C4-2B (cell line): ENCODE measurements around the gene E2F1.

Source experiments
- ZFX ChIP-seq: fragments of 450-650 bp; IDR thresholded peaks from 2 replicates; pipeline ENCODE4 v1.6.1; 2017
- TF ChIP-seq, protein P1 (sequence below): fragments of 450-650 bp; conservative IDR thresholded peaks from 2 replicates; pipeline ENCODE4 v1.5.1; 2017; ENCODE audit warnings: mild to moderate bottlenecking

- TF ChIP-seq, protein P1, sequence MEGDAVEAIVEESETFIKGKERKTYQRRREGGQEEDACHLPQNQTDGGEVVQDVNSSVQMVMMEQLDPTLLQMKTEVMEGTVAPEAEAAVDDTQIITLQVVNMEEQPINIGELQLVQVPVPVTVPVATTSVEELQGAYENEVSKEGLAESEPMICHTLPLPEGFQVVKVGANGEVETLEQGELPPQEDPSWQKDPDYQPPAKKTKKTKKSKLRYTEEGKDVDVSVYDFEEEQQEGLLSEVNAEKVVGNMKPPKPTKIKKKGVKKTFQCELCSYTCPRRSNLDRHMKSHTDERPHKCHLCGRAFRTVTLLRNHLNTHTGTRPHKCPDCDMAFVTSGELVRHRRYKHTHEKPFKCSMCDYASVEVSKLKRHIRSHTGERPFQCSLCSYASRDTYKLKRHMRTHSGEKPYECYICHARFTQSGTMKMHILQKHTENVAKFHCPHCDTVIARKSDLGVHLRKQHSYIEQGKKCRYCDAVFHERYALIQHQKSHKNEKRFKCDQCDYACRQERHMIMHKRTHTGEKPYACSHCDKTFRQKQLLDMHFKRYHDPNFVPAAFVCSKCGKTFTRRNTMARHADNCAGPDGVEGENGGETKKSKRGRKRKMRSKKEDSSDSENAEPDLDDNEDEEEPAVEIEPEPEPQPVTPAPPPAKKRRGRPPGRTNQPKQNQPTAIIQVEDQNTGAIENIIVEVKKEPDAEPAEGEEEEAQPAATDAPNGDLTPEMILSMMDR, result no peak
- TF ChIP-seq ZFX, result no peak
Observed at GRCh38 chr20:33704197-33704924, 18.2 kb upstream of the E2F1 start.
